ENCODE measurements around the gene JAKMIP1. TPM values are rescaled to one million over a fixed set of nuclear protein-coding genes. Genes with fewer than 3 reads are reported as not detected.

The JAKMIP1 gene
- total RNA-seq, 4 donors from 2014 or later, result not detected

DNA sequence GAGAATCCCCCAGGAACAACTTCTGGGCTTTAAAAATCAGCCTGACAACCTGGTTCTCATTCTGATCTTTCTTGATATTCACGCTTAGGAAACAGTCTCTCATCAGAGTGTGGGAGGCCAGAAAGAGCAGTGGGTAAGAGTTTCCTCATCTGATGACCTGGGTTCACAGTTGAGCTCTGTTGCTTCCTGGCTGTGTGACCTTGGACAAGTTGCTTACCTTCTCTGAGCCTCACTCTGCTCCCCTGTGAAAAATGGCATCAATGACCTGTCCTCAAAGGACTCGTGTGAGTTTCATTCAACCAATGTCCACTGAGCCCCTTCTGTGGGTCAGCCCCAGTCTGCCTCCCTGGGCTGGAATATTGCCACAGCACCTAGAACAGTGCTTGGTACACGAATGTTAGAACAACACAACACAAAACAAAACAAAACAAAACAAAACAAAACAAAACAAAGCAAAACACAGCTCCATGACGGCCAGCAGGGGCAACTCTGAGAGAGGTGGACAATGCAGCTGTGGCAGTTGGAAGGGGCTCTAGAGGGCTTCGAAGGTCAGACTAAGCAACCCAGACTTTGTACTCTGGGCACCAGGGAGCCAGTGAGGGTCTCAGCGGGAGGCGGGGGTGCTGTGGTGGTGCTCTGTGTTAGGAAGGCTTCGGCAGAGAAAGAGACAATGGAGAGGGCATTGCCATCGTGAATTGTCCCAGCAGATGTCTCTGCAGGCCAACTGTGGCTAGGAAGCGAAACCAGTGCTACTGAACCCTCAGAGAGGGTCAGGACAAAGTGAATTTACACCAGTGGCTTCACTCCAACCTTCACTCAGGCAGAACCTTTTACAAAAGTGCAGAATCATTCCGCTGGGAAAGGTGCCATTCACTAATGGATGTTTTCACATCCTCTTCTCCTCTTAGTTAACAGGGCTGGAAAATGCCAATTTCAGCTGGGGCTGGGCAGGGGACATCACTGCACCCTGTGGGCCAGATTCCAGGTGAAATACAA, 167.8 kb downstream of the JAKMIP1 start:
- TF ChIP-seq CTCF (IDR thresholded peaks at IDR 0.05), result no peak
- no peak for TF ChIP-seq POLR2A (IDR thresholded peaks at IDR 0.05)
- no peak for DNase-seq (ENCODE audit: low spot score in 2 of 2)
- 75% methylated on average over 11 of the region's 11 CpGs for WGBS, 2 donors
- intact Hi-C loops (cut with DNase I; ENCODE audit: low total_unique reads), result no loop called here
- H3K4me3 ChIP-seq (ENCODE audit: low read depth, poor library complexity, severe bottlenecking), result no peak overlapping the region

DNA sequence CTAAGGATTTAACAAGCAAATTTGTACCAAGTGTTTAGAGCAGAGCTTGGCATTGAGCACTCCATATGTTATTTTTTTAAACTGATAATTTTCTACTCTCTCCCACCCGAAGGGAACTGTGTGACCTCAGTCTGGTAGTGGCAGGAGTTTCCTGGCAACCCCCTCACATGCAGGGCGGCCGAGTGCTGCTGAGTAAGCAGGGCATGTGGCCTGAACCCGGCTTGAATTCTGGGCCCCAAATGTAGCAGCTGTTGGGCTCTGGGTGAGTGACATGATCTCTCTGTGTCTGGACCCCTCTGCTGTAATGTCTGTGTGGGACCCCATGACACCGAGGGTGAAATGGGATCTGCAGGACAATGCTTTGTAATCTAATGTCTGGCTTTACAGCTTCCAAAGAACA, 168.5 kb downstream of the JAKMIP1 start:
- no peak overlapping the region for H3K4me3 ChIP-seq (ENCODE audit: low read depth, poor library complexity, severe bottlenecking)
- TF ChIP-seq CTCF (IDR thresholded peaks at IDR 0.05) (no peak), POLR2A (IDR thresholded peaks at IDR 0.05) (no peak)
- WGBS, 2 donors, result 30 to 48% methylated on average over 5 of the region's 5 CpGs
- no peak for DNase-seq (ENCODE audit: low spot score in 2 of 2)
- intact Hi-C loops (cut with DNase I; ENCODE audit: low total_unique reads), result no loop called here

DNA sequence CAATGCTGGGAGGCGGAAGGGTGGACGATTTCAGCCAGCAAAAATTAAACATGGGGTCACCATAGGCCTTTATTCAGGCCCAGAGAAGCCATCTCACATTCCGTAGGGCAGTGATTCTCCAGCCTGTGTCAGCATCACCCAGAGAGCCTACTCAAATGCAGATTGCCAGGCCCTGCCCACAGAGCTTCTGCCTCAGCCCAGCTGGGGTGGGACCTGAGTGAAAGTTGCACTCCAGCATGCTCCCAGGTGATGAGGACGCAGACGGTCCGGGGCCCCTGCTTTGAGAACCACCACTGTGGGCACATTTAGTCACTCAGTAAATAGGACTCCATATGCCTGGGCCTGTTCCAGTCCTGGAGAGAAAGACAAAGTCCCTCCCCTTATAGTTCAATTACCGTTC, 169.7 kb downstream of the JAKMIP1 start:
- no peak overlapping the region for H3K4me3 ChIP-seq (ENCODE audit: low read depth, poor library complexity, severe bottlenecking)
- WGBS, 2 donors, result 83 to 87% methylated on average over 7 of the region's 7 CpGs
- DNase-seq (ENCODE audit: low spot score in 2 of 2), result no peak
- TF ChIP-seq POLR2A (IDR thresholded peaks at IDR 0.05) (no peak), CTCF (IDR thresholded peaks at IDR 0.05) (no peak)
- intact Hi-C loops (cut with DNase I; ENCODE audit: low total_unique reads), result no loop called here

GRCh38 chr4:6029254-6029653, 171.1 kb downstream of the JAKMIP1 start:
- 71% methylated on average over 6 of the region's 6 CpGs for WGBS, 2 donors
- no peak overlapping the region for H3K4me3 ChIP-seq (ENCODE audit: low read depth, poor library complexity, severe bottlenecking)
- no peak for TF ChIP-seq POLR2A (IDR thresholded peaks at IDR 0.05)
- no peak for TF ChIP-seq CTCF (IDR thresholded peaks at IDR 0.05)
- no peak for DNase-seq (ENCODE audit: low spot score in 2 of 2)
- intact Hi-C loops (cut with DNase I; ENCODE audit: low total_unique reads), result no loop called here

DNA sequence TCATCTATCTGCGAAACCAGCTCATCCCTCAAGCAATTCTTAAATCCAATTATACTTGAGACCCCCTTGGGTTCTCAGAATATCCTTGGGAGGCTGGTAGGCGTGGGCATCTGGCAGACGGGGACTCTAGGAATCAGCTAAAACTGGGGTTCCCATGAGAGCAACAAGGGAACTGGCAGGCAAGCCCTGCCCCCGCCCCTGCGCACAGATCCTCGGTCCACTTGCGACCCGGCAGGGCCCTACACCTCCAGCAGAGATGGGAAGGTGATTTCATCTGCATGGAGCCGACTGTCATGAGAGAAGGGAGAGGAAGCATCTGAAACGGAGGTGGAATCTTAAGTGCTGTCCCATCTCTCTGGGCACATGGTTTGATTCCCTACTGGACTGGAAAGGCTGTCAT, 172.2 kb downstream of the JAKMIP1 start:
- no peak for TF ChIP-seq POLR2A (IDR thresholded peaks at IDR 0.05)
- no peak for TF ChIP-seq CTCF (IDR thresholded peaks at IDR 0.05)
- WGBS, 2 donors, result 72 to 84% methylated on average over 10 of the region's 10 CpGs
- intact Hi-C loops (cut with DNase I; ENCODE audit: low total_unique reads), result no loop called here

More for the DNA sequence above, 172.2 kb downstream of the JAKMIP1 start:
- no peak overlapping the region for H3K4me3 ChIP-seq (ENCODE audit: low read depth, poor library complexity, severe bottlenecking)
- DNase-seq (ENCODE audit: low spot score in 2 of 2), result no peak

All from lower leg skin (tissue), 4 donors.